Osteoblast (primary cell): Measurements from ENCODE around the gene KRT2. TPM values are rescaled to one million over a fixed set of nuclear protein-coding genes. Genes with fewer than 3 reads are reported as not detected.

Experiments used
- DNase-seq: peaks from one replicate; pipeline ENCODE4 v3.0.0; 2011; ENCODE audit warnings: low spot score, mixed read lengths; ENCODE audit not compliant: insufficient read length; ENCODE audit errors: missing footprints
- H2AFZ ChIP-seq: 2 replicates; pipeline ENCODE4 v1.6.0; 2011; ENCODE audit warnings: mild to moderate bottlenecking, low read length
- H3K27ac ChIP-seq: 2 replicates; pipeline ENCODE4 v1.5.1; 2011; ENCODE audit warnings: mild to moderate bottlenecking, low read depth, low read length, moderate library complexity
- H3K27me3 ChIP-seq: 2 replicates; pipeline ENCODE4 v1.6.0; 2012; ENCODE audit warnings: mild to moderate bottlenecking, control low read depth, inconsistent platforms, low read length, moderate library complexity; ENCODE audit not compliant: insufficient read depth
- H3K36me3 ChIP-seq: 2 replicates; pipeline ENCODE4 v1.5.1; 2011; ENCODE audit warnings: mild to moderate bottlenecking, low read length, control low read depth, moderate library complexity; ENCODE audit not compliant: insufficient read depth
- H3K4me1 ChIP-seq: 2 replicates; pipeline ENCODE4 v1.5.1; 2011; ENCODE audit warnings: mild to moderate bottlenecking, low read length, control low read depth, moderate library complexity; ENCODE audit not compliant: insufficient read depth
- H3K4me2 ChIP-seq: 2 replicates; pipeline ENCODE4 v1.6.0; 2011; ENCODE audit warnings: mild to moderate bottlenecking, low read length; ENCODE audit not compliant: insufficient read depth
- H3K4me3 ChIP-seq: fragments of 200-600 bp; sonication (generic); 3 replicates; pipeline ENCODE4 v1.5.1; 2012; ENCODE audit warnings: mild to moderate bottlenecking, low read length, inconsistent platforms; ENCODE audit not compliant: insufficient read depth
- H3K79me2 ChIP-seq: 2 replicates; pipeline ENCODE4 v1.6.0; 2012; ENCODE audit warnings: mild to moderate bottlenecking, low read length, control low read depth, inconsistent platforms; ENCODE audit not compliant: insufficient read depth
- H3K9me3 ChIP-seq: 2 replicates; pipeline ENCODE4 v1.5.1; 2011; ENCODE audit warnings: low read depth, low read length, control low read depth
- H4K20me1 ChIP-seq: 2 replicates; pipeline ENCODE4 v1.6.0; 2012; ENCODE audit warnings: mild to moderate bottlenecking, low read length, control low read depth; ENCODE audit not compliant: insufficient read depth
- total RNA-seq: library from RNA; depleted of rRNA; stranded (reverse); fragments of >200 nt; gene quantifications from 2 replicates; pipeline ENCODE4 v1.2.3, GENCODE V29; 2012
- TF ChIP-seq, protein P1 (sequence below): IDR thresholded peaks from 2 replicates; pipeline ENCODE4 v1.5.1; 2011; ENCODE audit warnings: mild to moderate bottlenecking, low read depth, low read length, moderate library complexity; ENCODE audit errors: extremely low read depth

KRT2 gene
- total RNA-seq, 1 donor: not detected

DNA sequence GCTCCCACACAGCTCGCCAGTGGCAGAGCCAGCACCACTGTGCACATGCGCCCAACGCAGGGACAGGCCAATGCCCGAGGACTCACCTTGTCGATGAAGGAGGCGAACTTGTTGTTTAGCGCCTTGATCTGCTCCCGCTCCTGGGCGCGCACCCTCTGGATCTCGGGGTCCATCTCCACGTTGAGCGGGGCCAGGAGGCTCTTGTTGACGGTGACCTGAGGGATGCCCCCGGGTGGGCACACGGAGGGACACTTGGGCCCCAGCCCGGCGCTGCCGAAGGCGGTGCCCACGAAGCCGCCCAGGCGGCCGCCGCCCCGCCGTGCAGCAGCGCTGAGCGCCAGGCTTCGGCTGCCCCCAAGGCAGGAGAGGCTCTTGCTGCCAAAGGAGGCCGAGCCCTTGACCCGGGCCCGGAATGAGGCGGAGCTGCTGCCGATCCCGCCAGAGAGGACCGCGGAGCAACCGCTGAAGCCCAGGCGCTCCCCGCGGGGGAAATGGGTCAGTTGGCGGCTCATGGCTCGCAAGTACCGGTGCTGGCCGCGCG lies 51.0 kb downstream of the KRT2 start, which contains the start of gene KRT72:
KRT72 (minus strand) TSS at position 523 of the 541 bp plus-strand sequence; CDS start at position 512, 11 bp downstream.
- Histone ChIP-seq H2AFZ (no peak within 1 kb of the TSS), H3K27me3 (peaks cover 59% of the 10 kb centered on the region), H3K4me1 (no peaks in the 10 kb centered on the region)

DNA sequence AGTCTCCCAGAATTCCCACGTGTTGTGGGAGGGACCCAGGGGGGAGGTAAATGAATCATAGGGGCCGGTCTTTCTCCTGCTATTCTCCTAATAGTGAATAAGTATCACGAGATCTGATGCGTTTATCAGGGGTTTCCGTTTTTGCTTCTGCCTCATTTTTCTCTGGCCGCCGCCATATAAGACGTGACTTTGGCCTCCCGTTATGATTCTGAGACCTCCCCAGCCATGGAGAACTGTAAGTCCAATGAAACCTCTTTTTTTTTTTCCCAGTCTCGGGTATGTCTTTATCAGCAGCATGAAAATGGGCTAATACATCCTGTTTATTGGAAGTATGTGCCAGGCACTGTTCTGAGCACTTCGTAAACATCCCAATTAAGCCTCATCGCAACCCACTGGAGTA lies 51.5 kb downstream of the KRT2 start:
- Histone ChIP-seq H3K27ac (no peak overlapping the region), H3K4me1 (no peaks in the 10 kb centered on the region), H3K27me3 (peaks cover 61% of the 10 kb centered on the region), H4K20me1 (no peaks in the 10 kb centered on the region), H2AFZ (no peak overlapping the region), H3K9me3 (no peaks in the 10 kb centered on the region), H3K4me2 (no peak overlapping the region), H3K4me3 (no peak overlapping the region), H3K36me3 (no peaks in the 10 kb centered on the region), H3K79me2 (no peaks in the 10 kb centered on the region)
- TF ChIP-seq, protein P1, sequence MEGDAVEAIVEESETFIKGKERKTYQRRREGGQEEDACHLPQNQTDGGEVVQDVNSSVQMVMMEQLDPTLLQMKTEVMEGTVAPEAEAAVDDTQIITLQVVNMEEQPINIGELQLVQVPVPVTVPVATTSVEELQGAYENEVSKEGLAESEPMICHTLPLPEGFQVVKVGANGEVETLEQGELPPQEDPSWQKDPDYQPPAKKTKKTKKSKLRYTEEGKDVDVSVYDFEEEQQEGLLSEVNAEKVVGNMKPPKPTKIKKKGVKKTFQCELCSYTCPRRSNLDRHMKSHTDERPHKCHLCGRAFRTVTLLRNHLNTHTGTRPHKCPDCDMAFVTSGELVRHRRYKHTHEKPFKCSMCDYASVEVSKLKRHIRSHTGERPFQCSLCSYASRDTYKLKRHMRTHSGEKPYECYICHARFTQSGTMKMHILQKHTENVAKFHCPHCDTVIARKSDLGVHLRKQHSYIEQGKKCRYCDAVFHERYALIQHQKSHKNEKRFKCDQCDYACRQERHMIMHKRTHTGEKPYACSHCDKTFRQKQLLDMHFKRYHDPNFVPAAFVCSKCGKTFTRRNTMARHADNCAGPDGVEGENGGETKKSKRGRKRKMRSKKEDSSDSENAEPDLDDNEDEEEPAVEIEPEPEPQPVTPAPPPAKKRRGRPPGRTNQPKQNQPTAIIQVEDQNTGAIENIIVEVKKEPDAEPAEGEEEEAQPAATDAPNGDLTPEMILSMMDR: no peak
- no peak for DNase-seq

More for the DNA sequence above, 51.0 kb downstream of the KRT2 start, which contains the start of gene KRT72:
- H3K4me3 ChIP-seq: no peak within 1 kb of the TSS
- TF ChIP-seq, protein P1: no peak
- no peak within 1 kb of the TSS for H3K27ac ChIP-seq
- DNase-seq: no peak
- H3K9me3 ChIP-seq: no peaks in the 10 kb centered on the region
- H3K79me2 ChIP-seq: no peaks in the 10 kb centered on the region
- no peak within 1 kb of the TSS for H3K4me2 ChIP-seq
- no peaks in the 10 kb centered on the region for H3K36me3 ChIP-seq
- no peaks in the 10 kb centered on the region for H4K20me1 ChIP-seq

DNA sequence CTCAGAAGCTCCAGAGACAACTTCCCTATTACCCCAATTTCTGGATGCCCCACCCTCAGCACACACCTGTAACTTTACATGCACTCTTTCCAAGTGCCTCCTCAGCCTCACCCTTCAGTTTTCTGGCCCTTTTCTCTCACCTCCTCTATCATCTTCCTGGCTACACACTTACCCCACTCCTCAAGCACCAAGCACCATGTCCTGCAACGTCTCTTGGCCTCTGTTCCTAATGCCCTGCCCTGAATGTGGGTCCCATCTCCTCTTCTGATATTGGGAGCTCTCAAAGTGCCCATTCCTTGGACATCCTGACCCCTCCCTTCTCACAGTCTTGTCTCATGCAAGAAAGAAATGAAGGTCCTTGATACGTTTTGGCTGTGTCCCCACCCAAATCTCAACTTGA lies 51.9 kb downstream of the KRT2 start:
- H3K4me1 ChIP-seq: no peaks in the 10 kb centered on the region
- TF ChIP-seq, protein P1: no peak
- H3K9me3 ChIP-seq: no peaks in the 10 kb centered on the region
- no peaks in the 10 kb centered on the region for H3K36me3 ChIP-seq
- H3K4me3 ChIP-seq: no peak overlapping the region
- no peaks in the 10 kb centered on the region for H3K79me2 ChIP-seq
- no peak for DNase-seq
- H3K4me2 ChIP-seq: no peak overlapping the region
- H3K27ac ChIP-seq: no peak overlapping the region
- no peaks in the 10 kb centered on the region for H4K20me1 ChIP-seq
- peaks cover 62% of the 10 kb centered on the region for H3K27me3 ChIP-seq
- no peak overlapping the region for H2AFZ ChIP-seq

DNA sequence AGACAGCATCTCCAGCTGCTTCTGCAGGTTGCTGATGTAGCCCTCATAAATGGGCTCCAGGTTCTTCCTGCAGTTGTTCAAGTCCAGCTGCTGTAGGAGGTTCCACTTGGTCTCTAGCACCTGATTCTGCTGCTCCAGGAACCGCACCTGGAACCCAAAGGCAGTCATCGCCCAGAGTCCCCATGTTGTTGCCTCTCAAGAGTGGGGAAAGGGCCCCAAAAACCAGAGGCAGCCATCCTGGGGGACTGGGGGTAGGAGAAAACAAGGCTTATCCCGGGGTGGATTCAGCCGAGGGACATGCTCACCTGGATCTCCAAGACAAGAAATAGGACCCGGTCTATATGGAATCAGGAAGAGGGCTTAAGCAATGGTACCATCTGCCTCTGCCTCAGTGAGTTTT lies 53.0 kb downstream of the KRT2 start:
- Histone ChIP-seq H3K4me3 (no peak overlapping the region), H3K9me3 (no peaks in the 10 kb centered on the region), H3K27me3 (peaks cover 67% of the 10 kb centered on the region), H3K36me3 (no peaks in the 10 kb centered on the region), H3K4me2 (no peak overlapping the region), H3K79me2 (no peaks in the 10 kb centered on the region), H3K4me1 (no peaks in the 10 kb centered on the region), H3K27ac (no peak overlapping the region), H4K20me1 (no peaks in the 10 kb centered on the region), H2AFZ (no peak overlapping the region)
- DNase-seq: no peak
- TF ChIP-seq, protein P1: no peak

Other genes with a start within 250 kb of the KRT2 start
- gene KRT82, start 245.9 kb downstream of the KRT2 start, total RNA-seq: not detected in 2 replicates
- gene KRT75, start 217.8 kb downstream of the KRT2 start, total RNA-seq: under 0.01 TPM in 1 of 2 replicates, not detected in the other
- not detected in 2 replicates for gene KRT6B, start 200.1 kb downstream of the KRT2 start, total RNA-seq
- gene KRT6C, start 178.4 kb downstream of the KRT2 start, total RNA-seq: not detected in 2 replicates
- under 0.01 and 0.72 TPM in 2 replicates for gene KRT6A, start 159.0 kb downstream of the KRT2 start, total RNA-seq
- gene KRT5, start 131.8 kb downstream of the KRT2 start, total RNA-seq: 0.36 TPM in 1 of 2 replicates, not detected in the other
- gene KRT71, start 99.1 kb downstream of the KRT2 start, total RNA-seq: not detected in 2 replicates
- gene KRT74, start 78.4 kb downstream of the KRT2 start, total RNA-seq: not detected in 2 replicates
- gene KRT72, start 50.7 kb downstream of the KRT2 start, total RNA-seq: not detected in 2 replicates
- gene KRT73, start 33.7 kb downstream of the KRT2 start, total RNA-seq: not detected in 2 replicates
- not detected in 2 replicates for gene KRT1, start 28.2 kb upstream of the KRT2 start, total RNA-seq
- gene KRT77, start 51.3 kb upstream of the KRT2 start, total RNA-seq: not detected in 2 replicates
- gene KRT76, start 125.1 kb upstream of the KRT2 start, total RNA-seq: not detected in 2 replicates
- not detected in 2 replicates for gene KRT3, start 143.9 kb upstream of the KRT2 start, total RNA-seq
- gene KRT4, start 161.9 kb upstream of the KRT2 start, total RNA-seq: not detected in 2 replicates
- not detected in 2 replicates for gene KRT79, start 182.1 kb upstream of the KRT2 start, total RNA-seq
- gene KRT78, start 196.8 kb upstream of the KRT2 start, total RNA-seq: not detected in 2 replicates